GM18502 (cell line): ENCODE data around the gene APOM.
A peak's percentile ranks its signal among the peaks of the same experiment; 100 is the strongest.

Experiments used
- ATAC-seq: cut with Tn5 transposase; IDR thresholded peaks from one replicate; pipeline ENCODE4 v1.9.1; 2021; ENCODE audit warnings: mild to moderate bottlenecking; ENCODE audit not compliant: unreplicated experiment, poor library complexity

APOM gene

GRCh38 chr6:31630177-31630934 is 25.3 kb upstream of the APOM start:
- ATAC-seq = no peak

GRCh38 chr6:31631209-31631608 is 24.5 kb upstream of the APOM start:
- no peak for ATAC-seq

GRCh38 chr6:31631681-31632278 is 23.9 kb upstream of the APOM start:
- ATAC-seq = no peak

GRCh38 chr6:31632279-31632946 is 23.3 kb upstream of the APOM start:
- no peak for ATAC-seq

- no peak for ATAC-seq
These were observed 22.2 kb upstream of the APOM start for GRCh38 chr6:31633447-31633846.

GRCh38 chr6:31634131-31634530 is 21.6 kb upstream of the APOM start:
- no peak for ATAC-seq

GRCh38 chr6:31634969-31635575 is 20.6 kb upstream of the APOM start:
- ATAC-seq = no peak

GRCh38 chr6:31636698-31637596 is 18.7 kb upstream of the APOM start:
- ATAC-seq = no peak

GRCh38 chr6:31639043-31639442 is 16.7 kb upstream of the APOM start:
- no peak for ATAC-seq

GRCh38 chr6:31639449-31639861 is 16.2 kb upstream of the APOM start:
- no peak for ATAC-seq

GRCh38 chr6:31640612-31641011 is 15.1 kb upstream of the APOM start:
- no peak for ATAC-seq

GRCh38 chr6:31641370-31641769 is 14.3 kb upstream of the APOM start:
- ATAC-seq = no peak

GRCh38 chr6:31642798-31643570 is 12.7 kb upstream of the APOM start:
- ATAC-seq = no peak

- ATAC-seq = no peak
These were observed 11.8 kb upstream of the APOM start for GRCh38 chr6:31643818-31644454.

- ATAC-seq = no peak
These were observed 10.4 kb upstream of the APOM start for GRCh38 chr6:31645325-31645724.

- ATAC-seq = peak; percentile 35
These were observed 4.0 kb upstream of the APOM start for GRCh38 chr6:31651602-31652191.

- peak; percentile 64 for ATAC-seq
These were observed 2.6 kb upstream of the APOM start for GRCh38 chr6:31652925-31653724.
